Lower leg skin (tissue), 4 donors: ENCODE results near the gene CASTOR2. TPM values are rescaled to one million over a fixed set of nuclear protein-coding genes. Genes with fewer than 3 reads are reported as not detected.

ENCODE experiments used
- DNase-seq, 2 donors: peaks; one replicate each; pipeline ENCODE4 v3.0.0-alpha.2; 2019; ENCODE audit warnings: low spot score in 2 of 2
- H3K4me3 ChIP-seq: fragments of 200-600 bp; sonication (generic); 2 replicates; pipeline ENCODE4 v1.5.1; 2017; ENCODE audit warnings: mild to moderate bottlenecking, low read depth; ENCODE audit not compliant: poor library complexity, severe bottlenecking
- CTCF ChIP-seq, 3 donors: fragments of 450-650 bp; IDR thresholded peaks; one replicate each; pipeline ENCODE4 v1.5.1; 2016; ENCODE audit warnings: antibody characterized with exemption in 3 of 3, mild to moderate bottlenecking in 3 of 3, moderate library complexity in 2 of 3
- POLR2A ChIP-seq, 2 donors: fragments of 450-650 bp; IDR thresholded peaks; one replicate each; pipeline ENCODE4 v1.6.1; 2016 to 2017; ENCODE audit warnings: antibody characterized with exemption in 2 of 2, mild to moderate bottlenecking in 1 of 2, moderate library complexity in 1 of 2
- WGBS, 2 donors: methylation state at CpG; one replicate each; pipeline ENCODE4 v1.1.5; 2018; 5-methylcytosine and 5-hydroxymethylcytosine counted together
- intact Hi-C: fragments of 100-400 bp; cut with DNase I; formaldehyde crosslinking; loops from one replicate; pipeline ENCODE4 v1.15.0; 2023; ENCODE audit warnings: low total_unique reads
- total RNA-seq, 4 donors: library from RNA; depleted of rRNA; stranded (reverse); fragments of >200 nt; gene quantifications; one replicate each; pipeline ENCODE4 v1.1.0, GENCODE V29; 2016

The CASTOR2 gene
- total RNA-seq, 4 donors from 2014 or later: 10.7 to 19.7 (median 12.1) TPM

GRCh38 chr7:75033064-75033463 is 68.6 kb downstream of the CASTOR2 start:
- DNase-seq: no peak
- intact Hi-C loops: no loop called here
- TF ChIP-seq CTCF (IDR thresholded peaks at IDR 0.05) (no peak), POLR2A (IDR thresholded peaks at IDR 0.05) (no peak)
- WGBS, 2 donors: 71 to 81% methylated on average over 8 of the region's 8 CpGs
- no peak overlapping the region for H3K4me3 ChIP-seq

DNA sequence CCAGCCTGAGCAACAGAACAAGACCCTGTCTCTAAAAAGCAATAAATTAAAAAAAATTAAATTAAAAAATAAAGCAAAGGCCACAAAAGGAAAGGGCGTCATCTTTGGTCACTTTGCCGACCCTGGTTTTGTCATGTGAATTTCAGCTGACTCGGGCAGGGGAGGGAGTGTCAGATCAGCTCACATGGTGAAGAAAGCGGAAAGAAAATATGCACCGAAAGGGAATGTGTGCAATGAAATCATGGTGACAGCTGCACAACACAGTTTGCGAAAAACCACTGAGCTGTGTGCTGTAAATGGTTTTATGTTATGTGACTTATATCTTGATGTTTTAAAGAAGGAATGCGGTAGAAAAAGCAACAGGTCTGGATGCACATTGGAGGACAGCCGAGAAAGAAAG is 69.3 kb downstream of the CASTOR2 start:
- TF ChIP-seq POLR2A (IDR thresholded peaks at IDR 0.05) (no peak), CTCF (IDR thresholded peaks at IDR 0.05) (no peak)

GRCh38 chr7:75038508-75038907 is 74.0 kb downstream of the CASTOR2 start:
- no peak overlapping the region for H3K4me3 ChIP-seq
- TF ChIP-seq CTCF (IDR thresholded peaks at IDR 0.05): no peak
- no peak for TF ChIP-seq POLR2A (IDR thresholded peaks at IDR 0.05)
- intact Hi-C loops: no loop called here
- 69 to 76% methylated on average over 8 of the region's 8 CpGs for WGBS, 2 donors
- no peak for DNase-seq

More for the DNA sequence above, 69.3 kb downstream of the CASTOR2 start:
- no peak for DNase-seq
- H3K4me3 ChIP-seq: no peak overlapping the region
- intact Hi-C loops: no loop called here
- 80 to 86% methylated on average over 8 of the region's 8 CpGs for WGBS, 2 donors

GRCh38 chr7:75039166-75039565 is 74.7 kb downstream of the CASTOR2 start:
- no peak for DNase-seq
- intact Hi-C loops: no loop called here
- no peak overlapping the region for H3K4me3 ChIP-seq
- WGBS, 2 donors: 77 to 78% methylated on average over 10 of the region's 10 CpGs
- TF ChIP-seq CTCF (IDR thresholded peaks at IDR 0.05) (no peak), POLR2A (IDR thresholded peaks at IDR 0.05) (no peak)

DNA sequence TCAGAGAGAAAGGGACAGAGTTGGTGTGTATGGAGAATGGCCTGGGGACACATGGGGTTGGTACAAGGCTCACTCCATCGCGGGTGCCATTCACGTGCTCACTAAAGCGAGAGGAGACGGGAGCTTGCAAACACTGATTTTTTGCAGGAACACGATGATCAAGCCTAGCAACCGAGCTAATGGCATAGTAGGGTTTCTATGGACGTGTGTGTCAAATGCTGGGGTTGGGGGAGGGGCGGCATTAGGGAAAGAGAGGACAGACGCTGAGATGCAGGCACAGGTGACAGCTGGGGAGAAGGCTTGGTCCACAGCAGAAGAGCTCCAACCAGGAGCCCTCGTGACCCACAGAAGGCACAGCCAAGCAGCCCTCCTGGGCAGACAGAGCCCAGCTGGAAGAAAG is 75.2 kb downstream of the CASTOR2 start:
- DNase-seq: no peak
- intact Hi-C loops: no loop called here
- H3K4me3 ChIP-seq: no peak overlapping the region
- WGBS, 2 donors: 84 to 85% methylated on average over 11 of the region's 11 CpGs
- TF ChIP-seq POLR2A (IDR thresholded peaks at IDR 0.05): no peak
- TF ChIP-seq CTCF (IDR thresholded peaks at IDR 0.05): no peak

GRCh38 chr7:75040512-75040911 is 76.0 kb downstream of the CASTOR2 start:
- TF ChIP-seq CTCF (IDR thresholded peaks at IDR 0.05) (no peak), POLR2A (IDR thresholded peaks at IDR 0.05) (no peak)
- DNase-seq: no peak
- intact Hi-C loops: no loop called here
- 89 to 94% methylated on average over 10 of the region's 10 CpGs for WGBS, 2 donors
- no peak overlapping the region for H3K4me3 ChIP-seq
